K562 (cell line): ENCODE results near the gene NCKIPSD. TPM values are rescaled to one million over a fixed set of nuclear protein-coding genes. Genes with fewer than 3 reads are reported as not detected.
A peak's percentile ranks its signal among the peaks of the same experiment; 100 is the strongest.

Experiments used
- BDP1 ChIP-seq: IDR thresholded peaks from 3 replicates; pipeline ENCODE4 v1.6.1; 2011; ENCODE audit not compliant: insufficient read length, insufficient read depth
- CBFA2T3 ChIP-seq: fragments of 450-650 bp; IDR thresholded peaks from 2 replicates; pipeline ENCODE4 v1.6.1; 2017
- CHAMP1 ChIP-seq: fragments of 450-650 bp; IDR thresholded peaks from 2 replicates; pipeline ENCODE4 v1.6.1; 2016; ENCODE audit warnings: mild to moderate bottlenecking
- E2F4 ChIP-seq: sonication (generic); formaldehyde crosslinking; IDR thresholded peaks from 2 replicates; pipeline ENCODE4 v1.8.0; 2022; ENCODE audit warnings: mild to moderate bottlenecking, low read depth, missing genetic modification reagents
- GATAD2B ChIP-seq: fragments of 450-650 bp; IDR thresholded peaks from 2 replicates; pipeline ENCODE4 v1.6.1; 2017; ENCODE audit warnings: mild to moderate bottlenecking, borderline replicate concordance
- GTF3C2 ChIP-seq: IDR thresholded peaks from 3 replicates; pipeline ENCODE4 v1.6.1; 2011; ENCODE audit warnings: borderline replicate concordance, mild to moderate bottlenecking, moderate library complexity; ENCODE audit not compliant: insufficient read length; ENCODE audit errors: extremely low read depth
- JUNB ChIP-seq: fragments of 450-650 bp; formaldehyde crosslinking; conservative IDR thresholded peaks from 2 replicates; pipeline ENCODE4 v1.4.0; 2020; ENCODE audit warnings: mild to moderate bottlenecking
- KAT8 ChIP-seq: fragments of 450-650 bp; IDR thresholded peaks from 2 replicates; pipeline ENCODE4 v1.6.1; 2016; ENCODE audit warnings: low read depth, mild to moderate bottlenecking
- POLR2H ChIP-seq: IDR thresholded peaks from 2 replicates; pipeline ENCODE4 v1.6.1; 2016; ENCODE audit warnings: missing genetic modification characterization, low read depth, mild to moderate bottlenecking, control low read depth, missing compliant biosample characterization, moderate library complexity
- RBM22 ChIP-seq: fragments of 200-400 bp; formaldehyde crosslinking; IDR thresholded peaks from 2 replicates; pipeline ENCODE4 v1.6.1; 2018; ENCODE audit warnings: low read length, low read depth; ENCODE audit not compliant: poor library complexity, severe bottlenecking
- SMARCA5 ChIP-seq: fragments of 450-650 bp; IDR thresholded peaks from 2 replicates; pipeline ENCODE4 v1.6.1; 2016
- SMARCB1 ChIP-seq: IDR thresholded peaks from 2 replicates; pipeline ENCODE4 v1.6.1; 2011; ENCODE audit warnings: improper control_type of control experiment, low read depth; ENCODE audit not compliant: insufficient read length
- USF1 ChIP-seq: sonication (generic); formaldehyde crosslinking; IDR thresholded peaks from 2 replicates; pipeline ENCODE4 v1.9.0; 2022; ENCODE audit warnings: mild to moderate bottlenecking, missing genetic modification reagents
- ZHX1 ChIP-seq: fragments of 150-350 bp; conservative IDR thresholded peaks from 2 replicates; pipeline ENCODE4 v1.6.1; 2014; ENCODE audit warnings: low read length
- ZNF274 ChIP-seq: IDR thresholded peaks from 2 replicates; pipeline ENCODE4 v1.6.1; 2011; ENCODE audit warnings: low read depth, mild to moderate bottlenecking, low read length, moderate library complexity, borderline replicate concordance
- ZNF282 ChIP-seq: sonication (generic); formaldehyde crosslinking; IDR thresholded peaks from 2 replicates; pipeline ENCODE4 v1.8.1; 2023; ENCODE audit warnings: missing genetic modification reagents
- ZNF79 ChIP-seq: fragments of 250-450 bp; sonication (Bioruptor Pico); IDR thresholded peaks from 2 replicates; pipeline ENCODE4 v1.4.0; 2020; ENCODE audit warnings: low read depth, mild to moderate bottlenecking, moderate library complexity
- polyA plus RNA-seq, 8 experiments: library from polyadenylated mRNA; depleted of rRNA in 4 of 8; stranded (reverse) in 5 of 8; unstranded in 3 of 8; fragments of >200 nt; fragmentation: Nextera tagmentation in 2 of 8; fragmentation: Illumina TruSeq in 1 of 8; extraction: Ambion mirVana in 2 of 8; extraction: Trizol in 1 of 8; gene quantifications; 2 replicates each; pipeline versions ENCODE4 v1.2.1 to v1.2.3, GENCODE V29; 2011 to 2014; ENCODE audit warnings: inconsistent platforms in 1 of 8, missing spikeins in 1 of 8
- total RNA-seq, 7 experiments: library from RNA; depleted of rRNA in 6 of 7; stranded (reverse); fragments of >200 nt in 6 of 7; fragmentation: Illumina TruSeq in 2 of 7; extraction: Trizol in 2 of 7; gene quantifications; 2 replicates each; pipeline versions ENCODE4 v1.2.1 to v1.2.3, GENCODE V29; 2011 to 2021; ENCODE audit warnings: low replicate concordance in 1 of 7

Gene NCKIPSD
- total and polyA plus RNA-seq, 9 of the 15 experiments (the other 6 are each of a cell fraction or from before 2014, with no cell fraction given): 0.49 to 24.4 (median 12.3) TPM

GRCh38 chr3:48635222-48636021 is 50.3 kb downstream of the NCKIPSD start, which contains the start of gene SLC26A6 (continued):
- TF ChIP-seq BDP1 (no peak), GATAD2B (0 out of 2 replicates have a peak, but pooled peaks have one; percentile 38), ZHX1 (no peak), SMARCA5 (0 out of 2 replicates have a peak, but pooled peaks have one; percentile 13), E2F4 (CRISPR knock-in tag) (no peak), POLR2H (no peak), JUNB (CRISPR knock-in tag) (no peak), GTF3C2 (no peak), ZNF274 (no peak), USF1 (CRISPR knock-in tag) (no peak), RBM22 (no peak), ZNF79 (CRISPR knock-in tag) (no peak), SMARCB1 (no peak), CBFA2T3 (no peak), ZNF282 (CRISPR knock-in tag) (no peak), CHAMP1 (no peak), KAT8 (no peak)
